Calu3 (cell line): Measurements from ENCODE around the gene KCND2. TPM values are rescaled to one million over a fixed set of nuclear protein-coding genes. Genes with fewer than 3 reads are reported as not detected.

ENCODE experiments used
- BruUV-seq: library from RNA; stranded (reverse); fragments of 400-500 nt; replicated peaks from 2 replicates; lab custom pipeline; 2021; lab: Mats Ljungman, UMichigan
- CTCF ChIA-PET: fragments of 300-600 bp; sonication (Branson Sonifier 250); formaldehyde crosslinking; loops from one replicate; lab custom pipeline; 2022; ENCODE audit warnings: antibody characterized with exemption; lab: Charles Lee
- DNase-seq: peaks from one replicate; pipeline ENCODE4 v3.0.0; 2022
- H3K27ac Mint-ChIP-seq: one replicate; pipeline ENCODE4 v1.8.0; 2022; ENCODE audit warnings: mixed read lengths; ENCODE audit not compliant: unreplicated experiment
- H3K27me3 Mint-ChIP-seq: one replicate; pipeline ENCODE4 v1.8.0; 2022; ENCODE audit warnings: mixed read lengths; ENCODE audit not compliant: unreplicated experiment
- H3K36me3 Mint-ChIP-seq: one replicate; pipeline ENCODE4 v1.8.0; 2022; ENCODE audit warnings: mild to moderate bottlenecking, moderate library complexity, mixed read lengths; ENCODE audit not compliant: insufficient read depth, unreplicated experiment
- H3K4me1 Mint-ChIP-seq: one replicate; pipeline ENCODE4 v1.8.0; 2022; ENCODE audit warnings: mild to moderate bottlenecking, low read depth, mixed read lengths; ENCODE audit not compliant: unreplicated experiment
- H3K4me3 Mint-ChIP-seq: one replicate; pipeline ENCODE4 v1.8.0; 2022; ENCODE audit warnings: mild to moderate bottlenecking, low read depth, moderate library complexity, mixed read lengths; ENCODE audit not compliant: unreplicated experiment
- H3K9me3 Mint-ChIP-seq: one replicate; pipeline ENCODE4 v1.8.0; 2022; ENCODE audit warnings: low read depth, mixed read lengths; ENCODE audit not compliant: unreplicated experiment
- intact Hi-C: fragments of 100-400 bp; cut with micrococcal nuclease; formaldehyde crosslinking; loops from one replicate; pipeline ENCODE4 v1.10.0; 2022; ENCODE audit not compliant: unreplicated experiment
- total RNA-seq: library from RNA; stranded (reverse); gene quantifications from 2 replicates; pipeline ENCODE4 v1.2.3, GENCODE V29; 2022
- TF ChIP-seq, protein P1 (sequence below): fragments of 200-600 bp; IDR thresholded peaks from one replicate; pipeline ENCODE4 v1.8.0; 2022; ENCODE audit warnings: antibody characterized with exemption; ENCODE audit not compliant: unreplicated experiment

The KCND2 gene
- total RNA-seq, 1 experiment from 2014 or later, result 1.2 TPM

DNA sequence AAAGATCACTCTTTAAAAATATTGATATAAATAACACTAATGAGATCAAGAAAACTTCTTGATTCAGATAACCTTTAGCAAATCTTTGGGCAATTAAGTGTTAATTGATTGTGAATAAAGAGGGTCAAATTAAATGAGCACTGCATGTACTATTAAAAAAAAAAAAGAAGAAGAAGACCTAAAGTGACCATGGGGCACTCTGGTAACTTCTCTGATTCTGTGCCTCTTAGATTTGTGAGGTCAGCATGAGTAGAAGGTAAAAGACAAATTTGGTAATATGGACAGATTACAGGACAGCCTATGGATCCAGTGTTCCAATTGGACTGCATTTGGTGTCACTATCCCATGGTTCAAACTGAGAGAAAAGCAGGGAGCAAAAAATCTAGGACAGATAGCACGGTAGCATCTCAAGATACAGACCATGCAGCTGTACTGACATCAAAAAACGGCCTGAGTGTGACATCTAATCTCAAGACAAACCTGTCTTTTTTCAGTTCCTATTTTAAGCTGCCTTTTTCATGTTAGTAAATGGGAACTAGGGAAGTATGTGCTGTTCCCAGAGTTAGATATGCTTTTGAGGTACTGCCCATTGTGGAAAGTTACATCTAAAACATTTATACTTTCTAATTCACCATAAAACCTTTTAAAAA lies 128.0 kb downstream of the KCND2 start:
- TF ChIP-seq, protein P1, sequence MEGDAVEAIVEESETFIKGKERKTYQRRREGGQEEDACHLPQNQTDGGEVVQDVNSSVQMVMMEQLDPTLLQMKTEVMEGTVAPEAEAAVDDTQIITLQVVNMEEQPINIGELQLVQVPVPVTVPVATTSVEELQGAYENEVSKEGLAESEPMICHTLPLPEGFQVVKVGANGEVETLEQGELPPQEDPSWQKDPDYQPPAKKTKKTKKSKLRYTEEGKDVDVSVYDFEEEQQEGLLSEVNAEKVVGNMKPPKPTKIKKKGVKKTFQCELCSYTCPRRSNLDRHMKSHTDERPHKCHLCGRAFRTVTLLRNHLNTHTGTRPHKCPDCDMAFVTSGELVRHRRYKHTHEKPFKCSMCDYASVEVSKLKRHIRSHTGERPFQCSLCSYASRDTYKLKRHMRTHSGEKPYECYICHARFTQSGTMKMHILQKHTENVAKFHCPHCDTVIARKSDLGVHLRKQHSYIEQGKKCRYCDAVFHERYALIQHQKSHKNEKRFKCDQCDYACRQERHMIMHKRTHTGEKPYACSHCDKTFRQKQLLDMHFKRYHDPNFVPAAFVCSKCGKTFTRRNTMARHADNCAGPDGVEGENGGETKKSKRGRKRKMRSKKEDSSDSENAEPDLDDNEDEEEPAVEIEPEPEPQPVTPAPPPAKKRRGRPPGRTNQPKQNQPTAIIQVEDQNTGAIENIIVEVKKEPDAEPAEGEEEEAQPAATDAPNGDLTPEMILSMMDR, result no peak
- Mint-ChIP-seq H3K4me3 (no peak overlapping the region), H3K36me3 (peaks cover 4% of the 10 kb centered on the region), H3K4me1 (peaks cover 41% of the 10 kb centered on the region), H3K27ac (peak overlapping the region; percentile 77), H3K9me3 (no peaks in the 10 kb centered on the region), H3K27me3 (no peaks in the 10 kb centered on the region)
- intact Hi-C loops, result no loop called here
- CTCF ChIA-PET, result no interaction called here
- BruUV-seq, result no TSS peak
- no peak for DNase-seq

DNA sequence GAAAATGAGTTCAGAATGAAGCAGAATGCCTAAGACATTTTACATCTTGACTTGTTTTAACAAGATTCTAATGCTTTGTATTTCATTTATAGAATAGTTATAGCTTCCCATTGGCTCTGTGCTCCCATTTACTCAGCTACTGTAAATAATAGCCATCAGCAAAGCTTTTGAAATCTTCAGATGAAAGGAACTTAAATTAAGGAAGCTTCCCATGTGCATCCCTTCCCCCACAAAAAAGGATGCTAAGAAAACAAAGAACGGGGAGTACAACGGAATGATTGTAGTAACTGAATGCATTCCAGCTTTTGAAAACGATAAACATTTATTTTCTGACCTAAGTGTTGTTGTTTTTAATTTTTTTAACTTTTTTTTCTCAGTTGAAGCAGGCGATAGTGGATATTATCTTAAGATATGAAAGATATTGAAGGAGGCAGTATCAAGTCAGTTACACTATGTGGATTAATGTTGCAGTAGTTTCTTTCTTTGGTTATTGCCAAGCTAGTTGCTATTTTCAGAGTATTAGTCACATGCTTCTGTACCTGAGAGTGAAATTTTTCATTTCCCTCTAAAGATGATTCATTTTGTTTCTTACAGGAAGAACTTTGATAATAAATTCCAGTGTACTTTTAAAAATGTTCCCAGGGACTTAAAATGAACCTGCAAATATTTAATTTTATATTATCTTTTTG lies 129.2 kb downstream of the KCND2 start:
- Mint-ChIP-seq H3K4me3 (peak overlapping the region; percentile 52), H3K27ac (peak overlapping the region; percentile 77), H3K4me1 (peaks cover 53% of the 10 kb centered on the region), H3K9me3 (no peaks in the 10 kb centered on the region), H3K36me3 (peaks cover 4% of the 10 kb centered on the region), H3K27me3 (no peaks in the 10 kb centered on the region)
- CTCF ChIA-PET, result no interaction called here
- TSS peak; percentile 61 for BruUV-seq
- DNase-seq, result no peak
- TF ChIP-seq, protein P1, result no peak
- intact Hi-C loops, result no loop called here

DNA sequence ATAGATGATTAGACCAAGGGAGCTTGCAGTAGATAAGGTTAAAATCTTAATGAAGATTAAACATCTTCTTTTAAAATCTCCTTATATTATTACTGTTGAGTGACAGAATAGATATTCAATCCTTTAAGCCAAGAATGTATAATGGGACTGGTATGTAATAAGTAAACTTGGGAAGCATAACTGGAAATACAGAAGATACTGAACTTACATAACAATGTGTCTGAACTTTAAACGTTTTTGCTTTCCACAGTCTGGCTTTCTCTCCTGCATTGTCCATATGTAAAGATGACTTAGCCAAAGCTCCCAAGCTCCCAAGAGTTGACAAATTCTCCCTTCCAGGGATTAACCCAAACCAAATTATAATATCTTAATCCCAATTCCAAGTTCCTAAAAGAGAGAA lies 129.8 kb downstream of the KCND2 start:
- H3K27me3 Mint-ChIP-seq, result no peaks in the 10 kb centered on the region
- H3K4me3 Mint-ChIP-seq, result no peak overlapping the region
- intact Hi-C loops, result no loop called here
- no peaks in the 10 kb centered on the region for H3K9me3 Mint-ChIP-seq
- DNase-seq, result no peak
- CTCF ChIA-PET, result interaction anchor here (0.7 kb wide), 1 partner anchor 82 kb away, joined by 8 read pairs; no protein-coding TSS in a partner anchor
- H3K4me1 Mint-ChIP-seq, result peaks cover 55% of the 10 kb centered on the region
- H3K27ac Mint-ChIP-seq, result peak overlapping the region; percentile 77
- peaks cover 4% of the 10 kb centered on the region for H3K36me3 Mint-ChIP-seq
- no TSS peak for BruUV-seq
- TF ChIP-seq, protein P1, result no peak

DNA sequence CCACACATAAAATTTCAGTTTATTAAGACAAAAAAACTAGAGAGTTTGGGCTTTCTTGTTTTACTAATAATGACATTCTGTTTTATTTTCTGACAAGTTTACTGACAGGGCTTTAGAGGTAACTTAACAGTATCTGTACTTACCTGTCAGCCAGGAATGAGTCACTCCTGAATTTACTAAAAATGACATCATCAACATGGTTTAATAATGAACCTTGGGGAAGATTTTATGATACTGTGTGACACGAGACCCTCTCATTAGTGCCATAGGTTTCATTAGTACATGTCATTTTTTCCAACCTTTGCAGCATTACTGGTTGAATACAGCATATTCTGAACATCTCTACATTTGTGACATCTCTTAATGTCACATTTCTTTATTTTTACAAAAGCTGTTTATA lies 131.1 kb downstream of the KCND2 start:
- Mint-ChIP-seq H3K36me3 (peaks cover 4% of the 10 kb centered on the region), H3K27me3 (no peaks in the 10 kb centered on the region), H3K4me3 (peak overlapping the region; percentile 7), H3K9me3 (no peaks in the 10 kb centered on the region), H3K4me1 (peaks cover 46% of the 10 kb centered on the region), H3K27ac (peak overlapping the region; percentile 83)
- intact Hi-C loops, result no loop called here
- TF ChIP-seq, protein P1, result no peak
- no TSS peak for BruUV-seq
- peak; percentile 3 for DNase-seq
- CTCF ChIA-PET, result no interaction called here
